GM18870 (cell line): ENCODE data around the gene OR2M2.

Experiments used
- ATAC-seq: cut with Tn5 transposase; IDR thresholded peaks from one replicate; pipeline ENCODE4 v1.9.1; 2021; ENCODE audit warnings: moderate library complexity; ENCODE audit not compliant: unreplicated experiment

The OR2M2 gene, protein sequence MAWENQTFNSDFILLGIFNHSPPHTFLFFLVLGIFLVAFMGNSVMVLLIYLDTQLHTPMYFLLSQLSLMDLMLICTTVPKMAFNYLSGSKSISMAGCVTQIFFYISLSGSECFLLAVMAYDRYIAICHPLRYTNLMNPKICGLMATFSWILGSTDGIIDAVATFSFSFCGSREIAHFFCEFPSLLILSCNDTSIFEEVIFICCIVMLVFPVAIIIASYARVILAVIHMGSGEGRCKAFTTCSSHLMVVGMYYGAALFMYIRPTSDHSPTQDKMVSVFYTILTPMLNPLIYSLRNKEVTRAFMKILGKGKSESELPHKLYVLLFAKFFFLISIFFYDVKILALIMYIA

DNA sequence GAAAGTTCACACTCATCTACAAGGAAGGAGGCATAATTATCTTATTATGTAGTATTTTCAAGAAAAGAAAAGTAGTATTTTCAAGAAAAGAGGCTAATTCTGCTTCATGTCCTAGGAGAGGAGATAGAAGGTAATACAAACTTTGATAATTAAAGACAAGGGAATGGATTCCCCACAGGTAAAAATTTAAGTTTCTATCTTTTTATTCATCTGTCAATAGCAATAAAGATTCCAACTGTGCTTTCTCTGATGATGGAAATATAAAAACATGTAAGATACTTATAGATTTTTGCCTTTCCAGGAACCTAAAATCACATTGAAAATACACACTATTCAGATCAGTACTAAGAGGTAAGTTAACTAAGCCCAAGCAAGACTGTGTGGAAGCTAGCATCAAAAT lies at the start of gene OR2M2:
OR2M2 (plus strand) TSS at position 301 of the 400 bp plus-strand sequence. CDS start 5,165 bp downstream, outside the sequence.
- ATAC-seq, result no peak

DNA sequence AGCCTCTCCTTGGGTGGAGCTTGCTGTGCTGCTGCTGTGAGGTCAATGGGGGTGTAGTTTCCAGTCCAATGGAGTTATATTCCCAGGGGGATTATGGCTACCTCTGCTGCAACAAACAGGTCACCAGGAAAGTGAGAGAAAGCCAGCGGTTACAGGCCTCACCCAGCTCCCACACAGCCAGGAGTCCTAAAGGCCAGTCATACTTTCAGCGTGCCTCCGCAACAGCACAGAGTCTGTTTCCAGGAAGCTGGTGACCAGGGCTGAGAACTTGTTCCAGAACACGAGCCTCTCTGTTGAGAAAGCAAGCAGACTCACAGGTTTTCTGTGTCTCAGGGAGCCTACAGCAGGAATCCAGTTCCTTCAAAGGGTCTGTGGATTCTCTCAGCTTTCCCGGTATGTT lies 47.0 kb upstream of the OR2M2 start:
- ATAC-seq, result no peak

DNA sequence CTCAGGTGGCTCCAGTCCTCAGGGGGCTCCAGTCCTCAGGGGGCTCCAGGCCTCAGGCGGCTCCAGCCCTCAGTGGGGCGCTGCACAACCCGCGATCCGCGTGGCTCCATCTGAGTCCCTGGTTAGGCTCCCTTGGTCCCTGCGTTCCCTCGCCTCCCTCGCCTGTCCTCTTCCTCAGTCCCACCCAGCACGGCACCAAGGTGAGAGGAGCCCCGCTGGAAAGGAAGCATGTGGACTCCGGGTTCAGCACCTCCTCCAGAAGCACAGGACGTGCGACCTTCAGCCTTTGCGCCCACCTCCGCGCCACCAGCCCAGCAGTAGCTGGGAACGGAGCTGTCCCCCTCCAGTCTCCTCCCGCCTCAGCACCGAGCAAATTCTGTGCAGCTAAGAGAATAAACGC lies 37.8 kb upstream of the OR2M2 start:
- no peak for ATAC-seq

DNA sequence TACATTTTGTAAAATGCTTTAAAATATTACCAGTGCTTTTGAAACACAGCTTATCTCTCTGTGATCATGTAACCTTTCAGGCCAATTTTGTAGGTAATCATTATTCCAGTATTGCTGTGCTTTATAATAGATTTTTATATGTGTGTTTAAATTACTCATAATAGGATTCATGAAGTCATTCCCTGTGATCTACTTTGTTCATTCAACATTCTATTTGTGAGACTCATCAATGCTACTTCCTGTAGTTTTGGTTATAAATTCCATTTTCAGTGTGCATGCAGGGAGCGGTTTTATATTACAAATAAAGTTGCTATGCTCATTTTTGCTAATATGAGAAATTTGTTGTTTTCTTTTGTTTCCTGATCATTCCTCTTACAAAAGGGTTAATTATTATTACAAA lies 33.8 kb upstream of the OR2M2 start:
- no peak for ATAC-seq

DNA sequence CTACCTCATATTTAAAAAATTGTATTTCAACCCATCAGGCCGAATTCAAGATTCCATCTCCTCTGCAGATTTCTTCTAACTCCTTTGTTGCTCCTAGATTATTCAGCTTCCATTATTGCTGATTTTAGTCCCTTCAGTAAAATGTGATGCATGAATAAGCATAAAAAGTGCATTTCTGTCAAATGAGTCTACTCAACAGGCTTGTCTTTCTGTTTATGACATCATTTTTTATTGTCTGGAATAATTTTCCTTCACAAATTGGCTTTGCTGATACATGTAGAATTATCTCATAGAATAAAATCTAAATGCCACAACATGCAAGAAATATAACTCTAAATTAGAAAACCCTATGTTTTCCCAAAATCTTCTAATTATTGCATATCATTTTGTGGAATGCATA lies 31.3 kb upstream of the OR2M2 start:
- no peak for ATAC-seq

DNA sequence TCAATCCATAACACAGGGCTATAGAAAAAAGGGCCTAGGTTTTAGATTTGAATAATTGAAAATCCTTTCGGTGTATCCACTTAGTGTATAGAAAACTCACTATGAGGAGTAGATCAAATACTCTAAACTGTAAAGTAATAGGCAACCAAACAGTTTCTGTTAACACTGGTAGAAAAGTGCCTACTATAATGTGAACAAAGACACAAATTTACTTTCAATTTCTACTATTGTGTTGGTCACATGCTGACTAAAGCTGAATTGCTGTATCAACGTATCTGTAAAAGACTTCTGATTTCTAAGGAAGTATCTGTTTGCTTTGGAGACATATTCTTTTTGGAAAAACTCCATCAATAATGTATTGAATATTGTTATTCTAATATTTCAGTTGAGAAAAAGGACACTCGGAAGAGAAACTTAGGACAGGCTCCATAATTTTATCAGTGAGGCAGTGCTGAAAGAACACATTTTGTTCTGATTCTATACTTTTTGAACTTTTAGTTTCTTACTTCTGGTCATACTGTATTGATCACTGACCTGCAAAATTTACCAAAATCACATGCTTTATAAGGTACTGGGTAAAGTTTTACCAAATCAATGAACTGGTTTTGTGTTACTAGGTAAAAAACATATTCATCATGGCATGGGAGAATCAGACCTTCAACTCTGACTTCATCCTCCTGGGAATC lies 30.0 kb upstream of the OR2M2 start, which contains the start of gene OR2M5:
OR2M5 (plus strand) TSS at position 636 of the 686 bp plus-strand sequence; CDS start at position 636, 0 bp downstream.
- no peak for ATAC-seq

DNA sequence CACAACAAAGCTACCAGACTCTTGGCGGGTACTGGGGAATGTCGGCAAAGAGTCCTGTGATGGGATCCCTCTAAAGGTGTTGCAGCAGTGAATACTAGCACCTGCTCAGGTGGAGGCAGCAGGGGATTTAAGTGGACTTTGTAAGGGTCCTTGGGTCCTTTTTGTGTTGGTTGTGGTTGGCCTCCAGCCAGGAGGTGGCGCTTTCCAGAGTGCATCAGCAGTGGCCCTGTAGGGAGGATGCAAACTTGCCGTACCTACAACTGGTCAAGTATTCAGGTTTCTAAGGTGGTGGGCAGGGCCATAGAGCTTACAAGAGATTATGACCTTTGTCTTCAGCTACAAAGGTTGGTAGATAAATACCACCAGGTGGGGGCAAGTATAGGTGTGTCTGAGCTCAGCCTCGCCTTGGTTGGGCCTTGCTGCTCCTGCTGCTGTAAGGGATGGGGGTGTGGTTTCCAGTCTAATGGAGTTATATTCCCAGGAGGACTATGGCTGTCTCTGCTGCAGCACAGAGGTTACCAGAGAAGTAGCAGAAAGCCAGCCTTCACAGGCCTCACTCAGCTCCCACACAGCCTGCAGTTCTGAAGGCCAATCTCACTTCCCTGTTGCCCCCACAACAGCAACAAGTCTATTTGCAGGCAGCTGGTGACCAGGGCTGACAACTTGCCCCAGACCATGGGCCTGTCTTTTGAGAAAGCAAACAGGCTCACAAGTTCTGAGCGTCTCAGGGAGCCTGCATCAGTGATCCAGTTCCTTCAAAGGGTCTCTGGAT lies 22.4 kb upstream of the OR2M2 start:
- no peak for ATAC-seq

DNA sequence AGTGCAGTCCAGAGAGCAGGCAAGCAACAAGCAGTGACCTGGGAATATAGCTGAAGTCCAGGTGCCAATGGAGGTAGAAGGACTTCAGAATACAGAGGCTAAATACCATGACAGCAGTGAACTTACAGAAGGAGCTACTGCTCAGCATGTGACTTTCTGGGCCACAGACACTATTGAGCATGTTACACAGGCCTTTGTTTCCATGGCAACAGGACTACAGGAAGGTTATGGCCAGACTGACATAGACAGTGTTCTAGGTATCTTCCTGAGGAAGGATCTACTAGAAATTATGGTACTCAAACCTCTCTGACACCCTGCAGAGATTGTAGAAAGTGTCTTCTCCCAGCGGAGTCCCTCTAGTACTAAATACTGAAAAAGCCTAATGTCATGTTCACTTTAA lies 18.7 kb upstream of the OR2M2 start:
- ATAC-seq, result no peak

DNA sequence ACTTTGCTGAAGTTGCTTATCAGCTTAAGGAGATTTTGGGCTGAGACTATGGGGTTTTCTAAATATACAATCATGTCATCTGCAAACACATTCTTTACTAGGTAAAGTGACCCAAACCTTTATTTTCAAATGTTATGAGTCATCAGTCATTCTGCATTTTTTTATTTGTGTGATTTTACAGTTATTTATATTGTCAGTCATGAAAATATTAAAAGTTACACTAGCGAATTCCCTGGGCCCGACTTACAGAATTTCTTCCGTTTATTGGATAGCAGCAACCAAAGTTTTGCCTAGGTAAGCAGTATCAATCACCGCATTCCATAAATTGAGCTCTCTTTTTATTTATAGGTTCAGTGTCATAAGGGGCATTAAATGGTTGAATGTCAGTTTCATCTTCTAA lies 15.9 kb upstream of the OR2M2 start:
- ATAC-seq, result no peak

DNA sequence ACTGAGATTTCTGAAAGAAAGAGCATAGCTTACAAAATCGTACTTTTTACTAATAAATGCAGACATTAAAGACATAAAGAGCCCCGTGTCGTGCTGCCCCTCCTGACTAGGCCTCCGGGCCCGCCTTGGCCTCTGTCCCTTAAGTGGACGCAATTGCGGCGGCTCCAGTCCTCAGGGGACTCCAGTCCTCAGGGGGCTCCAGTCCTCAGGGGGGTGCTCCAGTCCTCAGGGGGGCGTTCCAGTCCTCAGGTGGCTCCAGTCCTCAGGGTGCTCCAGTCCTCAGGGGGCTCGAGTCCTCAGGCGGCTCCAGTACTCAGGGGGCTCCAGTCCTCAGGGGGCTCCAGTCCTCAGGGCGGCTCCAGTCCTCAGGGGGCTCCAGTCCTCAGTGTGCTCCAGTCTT lies 10.6 kb upstream of the OR2M2 start:
- no peak for ATAC-seq

DNA sequence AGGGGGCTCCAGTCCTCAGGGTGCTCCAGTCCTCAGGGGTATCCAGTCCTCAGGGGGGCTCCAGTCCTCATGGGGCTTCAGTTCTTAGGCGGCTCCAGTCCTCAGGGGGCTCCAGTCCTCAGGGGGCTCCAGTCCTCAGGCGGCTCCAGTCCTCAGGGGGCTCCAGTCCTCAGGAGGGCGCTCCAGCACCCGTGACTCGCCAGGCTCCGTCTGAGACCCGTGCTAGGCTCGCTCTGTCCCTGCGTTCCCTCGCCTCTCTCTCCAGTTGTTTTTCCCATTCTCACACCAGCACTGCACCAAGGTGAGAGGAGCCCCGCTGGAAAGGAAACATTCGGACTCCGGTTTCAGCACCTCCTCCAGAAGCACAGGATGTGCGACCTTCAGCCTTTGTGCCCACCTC lies 9.4 kb upstream of the OR2M2 start:
- no peak for ATAC-seq

DNA sequence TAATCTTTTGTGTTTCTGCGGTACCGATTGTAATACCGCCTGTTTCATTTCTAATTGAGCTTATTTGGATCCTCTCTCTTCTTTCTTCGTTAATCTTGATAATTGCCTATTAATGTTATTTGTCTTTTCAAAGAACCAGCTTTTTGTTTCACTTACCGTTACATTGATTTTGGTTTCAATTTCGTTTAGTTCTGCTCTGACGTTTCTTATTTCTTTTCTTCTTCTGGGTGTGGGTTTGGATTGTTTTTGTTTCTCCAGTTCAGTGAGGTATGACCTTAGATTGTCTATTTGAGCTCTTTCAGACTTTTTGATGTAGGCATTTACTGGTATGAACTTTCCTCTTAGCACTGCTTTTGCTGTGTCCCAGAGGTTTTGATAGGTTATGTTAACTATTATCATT lies 9.4 kb downstream of the OR2M2 start:
- no peak for ATAC-seq

DNA sequence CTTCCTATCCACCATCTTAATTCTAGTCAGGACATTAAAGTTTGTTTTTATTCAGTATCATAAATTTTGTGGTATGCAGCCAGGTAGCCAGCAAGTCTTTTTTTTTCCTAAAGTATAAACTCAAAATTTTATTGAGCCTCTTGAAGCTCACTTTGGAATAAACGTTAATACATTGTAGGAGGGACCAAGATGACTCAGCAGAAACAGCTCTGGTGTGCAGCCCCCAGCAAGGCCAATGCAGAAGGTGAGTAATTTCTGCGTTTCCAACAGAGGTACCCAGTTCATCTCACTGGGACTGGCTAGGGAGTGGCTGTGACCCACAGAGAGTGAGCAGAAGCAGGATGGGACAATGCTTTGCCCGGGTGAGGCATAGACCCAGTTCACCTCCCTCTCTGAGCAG lies 12.7 kb downstream of the OR2M2 start:
- ATAC-seq, result no peak

DNA sequence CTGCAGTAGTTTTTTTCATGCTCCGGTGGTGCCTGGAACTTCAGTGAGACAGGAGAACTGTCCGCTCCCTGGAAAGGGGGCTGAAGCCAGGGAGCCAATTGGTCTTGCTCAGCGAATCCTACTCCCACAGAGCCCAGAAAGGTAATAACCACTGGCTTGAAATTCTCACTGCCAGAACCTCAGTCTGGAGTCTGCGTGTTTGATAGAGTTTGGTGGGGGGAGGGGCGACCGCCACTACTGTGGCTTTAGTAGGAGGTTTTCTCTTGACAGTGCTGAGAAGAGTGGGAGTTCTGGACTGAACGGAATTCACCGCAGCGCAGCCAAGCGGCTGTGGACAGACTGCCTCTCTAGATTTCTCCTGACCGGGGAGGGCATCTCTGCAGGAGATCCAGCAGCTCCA lies 14.4 kb downstream of the OR2M2 start:
- ATAC-seq, result no peak

DNA sequence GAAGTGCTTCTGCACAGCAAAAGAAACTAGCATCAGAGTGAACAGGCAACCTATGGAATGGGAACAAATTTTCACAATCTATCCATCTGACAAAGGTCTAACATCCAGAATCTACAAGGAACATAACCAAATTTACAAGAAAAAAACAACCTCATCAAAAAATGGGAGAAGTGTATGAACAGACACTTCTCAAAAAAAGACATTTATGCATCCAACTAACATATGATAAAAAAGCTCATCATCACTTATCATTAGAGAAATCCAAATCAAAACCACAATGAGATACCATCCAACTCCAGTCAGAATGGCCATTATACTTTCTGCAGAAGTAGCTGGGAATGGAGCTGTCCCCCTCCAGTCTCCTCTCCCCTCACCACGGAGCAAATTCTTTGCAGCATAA lies 19.5 kb downstream of the OR2M2 start:
- no peak for ATAC-seq

DNA sequence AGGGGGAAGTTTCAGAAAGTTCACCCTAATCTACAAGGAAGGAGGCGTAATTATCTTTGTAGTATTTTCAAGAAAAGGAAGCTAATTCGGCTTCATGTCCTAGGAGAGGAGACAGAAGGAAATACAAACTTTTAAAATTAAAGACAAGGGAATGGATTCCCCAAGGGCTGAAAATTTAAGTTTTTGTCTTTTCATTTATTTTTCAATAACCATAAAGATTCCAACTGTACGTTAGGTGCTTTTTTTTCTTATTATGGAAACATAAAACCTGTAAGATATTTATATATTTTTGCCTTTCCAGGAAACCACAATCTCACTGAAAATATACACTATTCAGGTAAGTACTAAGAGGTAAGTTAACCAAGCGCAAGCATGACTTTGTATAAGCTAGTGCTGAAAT lies 22.3 kb downstream of the OR2M2 start, which contains the start of gene OR2M3:
OR2M3 (plus strand) TSS at position 301 of the 400 bp plus-strand sequence. CDS start 5,803 bp downstream, outside the sequence.
- ATAC-seq, result no peak

DNA sequence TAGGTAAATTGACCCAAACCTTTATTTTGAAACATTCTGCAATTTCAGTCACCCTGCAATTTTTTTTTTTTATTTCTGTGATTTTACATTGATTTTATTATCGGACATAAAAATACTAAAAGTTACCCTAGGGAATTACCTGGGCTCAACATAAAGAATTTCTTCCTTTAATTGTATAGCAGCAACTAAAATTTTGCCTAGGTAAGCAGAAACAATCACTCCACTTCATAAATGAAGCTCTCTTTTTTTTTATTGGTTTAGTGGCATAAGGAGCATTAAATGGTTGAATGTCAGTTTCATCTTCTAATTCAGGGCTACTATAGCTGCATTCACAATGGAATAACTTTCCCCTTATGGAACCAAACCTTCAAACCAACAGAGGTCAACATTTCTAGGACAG lies 41.3 kb downstream of the OR2M2 start:
- ATAC-seq, result no peak

DNA sequence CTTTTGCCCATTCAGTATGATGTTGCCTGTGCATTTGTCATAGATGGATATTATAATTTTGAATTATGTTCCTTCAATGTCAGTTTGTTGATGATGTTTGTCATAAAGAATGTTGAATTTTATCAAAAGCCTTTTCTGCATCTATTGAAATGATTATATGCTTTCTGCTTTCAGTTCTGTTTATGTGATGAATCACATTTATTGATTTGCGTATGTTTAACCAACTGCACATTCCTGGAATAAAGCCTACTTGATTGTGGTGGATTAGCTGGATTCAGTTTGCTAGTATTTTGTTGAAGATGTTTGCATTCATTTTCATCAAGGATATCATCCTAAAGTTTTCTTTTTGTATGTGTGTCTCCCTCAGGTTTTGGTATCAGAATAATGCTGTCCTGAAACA lies 50.9 kb downstream of the OR2M2 start:
- ATAC-seq, result no peak

DNA sequence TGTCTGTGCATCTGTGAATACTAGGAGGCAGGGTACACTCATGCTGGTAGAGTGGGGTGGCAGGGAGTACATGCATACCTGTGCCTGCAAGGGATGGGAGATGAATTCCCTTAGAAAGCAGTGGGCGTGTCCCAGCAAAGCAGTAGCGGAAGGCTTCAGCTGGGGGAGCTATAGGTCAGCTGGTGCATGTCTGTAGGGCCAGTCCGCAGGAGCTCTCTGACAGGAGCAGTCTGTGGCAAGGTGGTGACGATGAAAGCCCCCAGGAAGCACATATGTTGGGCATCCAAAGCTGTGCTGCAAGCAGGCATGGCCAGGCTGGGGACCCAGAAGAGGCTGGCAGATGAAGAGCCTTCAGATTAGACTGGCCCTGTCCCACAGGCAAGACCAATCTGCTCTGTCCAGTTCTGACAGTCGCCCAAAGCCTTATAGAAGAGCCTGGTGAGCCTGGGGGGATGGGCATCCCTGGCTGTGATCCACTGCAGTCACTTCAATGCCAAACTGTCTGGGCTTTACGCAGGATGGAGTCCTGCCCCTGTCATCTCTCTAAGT lies 54.8 kb downstream of the OR2M2 start:
- no peak for ATAC-seq
